PC-9 (cell line): Measurements from ENCODE around the gene MAP4. TPM values are rescaled to one million over a fixed set of nuclear protein-coding genes. Genes with fewer than 3 reads are reported as not detected.
"Not testable (repeated sequence)": the region's sequence is repeated elsewhere in the genome, so short reads cannot be mapped to it uniquely, and the experiment has no call there.

Experiments
- BruUV-seq: library from RNA; stranded (reverse); fragments of 400-500 nt; replicated peaks from 2 replicates; lab custom pipeline; 2021; lab: Mats Ljungman, UMichigan
- CTCF ChIA-PET: fragments of 300-600 bp; sonication (Branson Sonifier 250); formaldehyde crosslinking; loops from one replicate; lab custom pipeline; 2022; ENCODE audit warnings: antibody characterized with exemption; lab: Charles Lee
- POLR2A ChIA-PET: fragments of 300-600 bp; sonication (Branson Sonifier 250); formaldehyde crosslinking; loops from one replicate; lab custom pipeline; 2022; ENCODE audit warnings: antibody characterized with exemption; ENCODE audit not compliant: unreplicated experiment; lab: Charles Lee
- DNase-seq, 2 experiments: peaks; one replicate each; pipeline versions ENCODE4 v3.0.0 to v3.0.0-alpha.2; 2015 to 2022; ENCODE audit warnings: mixed read lengths in 1 of 2
- H2AFZ ChIP-seq: fragments of 200-600 bp; sonication (generic); 2 replicates; pipeline ENCODE4 v1.8.1; 2017; ENCODE audit warnings: antibody characterized with exemption
- H3F3A ChIP-seq: fragments of 200-600 bp; sonication (generic); 2 replicates; pipeline ENCODE4 v1.8.1; 2017; ENCODE audit warnings: antibody characterized with exemption, mild to moderate bottlenecking, low read depth; ENCODE audit not compliant: insufficient read depth
- H3K27ac ChIP-seq: fragments of 200-600 bp; sonication (generic); 2 replicates; pipeline ENCODE4 v1.6.1; 2016; ENCODE audit warnings: mixed run types
- H3K27me3 ChIP-seq: fragments of 200-600 bp; sonication (generic); 2 replicates; pipeline ENCODE4 v1.6.1; 2016; ENCODE audit warnings: low read depth, mixed run types; ENCODE audit not compliant: insufficient read depth
- H3K36me3 ChIP-seq: fragments of 200-600 bp; sonication (generic); 2 replicates; pipeline ENCODE4 v1.6.1; 2016; ENCODE audit warnings: low read depth, mixed run types
- H3K4me1 ChIP-seq: fragments of 200-600 bp; sonication (generic); replicated peaks from 2 replicates; pipeline ENCODE4 v1.6.1; 2016; ENCODE audit warnings: mixed run types; ENCODE audit not compliant: insufficient read depth
- H3K4me2 ChIP-seq: fragments of 200-600 bp; sonication (generic); 2 replicates; pipeline ENCODE4 v1.6.1; 2017; ENCODE audit warnings: mixed run types
- H3K4me3 ChIP-seq: fragments of 200-600 bp; sonication (generic); 2 replicates; pipeline ENCODE4 v1.6.1; 2016; ENCODE audit warnings: mixed run types
- H3K79me2 ChIP-seq: fragments of 200-600 bp; sonication (generic); 2 replicates; pipeline ENCODE4 v1.6.1; 2017; ENCODE audit warnings: low read depth, mixed run types
- H3K9me2 ChIP-seq: fragments of 200-600 bp; sonication (generic); 2 replicates; pipeline ENCODE4 v1.8.1; 2017; ENCODE audit warnings: mild to moderate bottlenecking; ENCODE audit not compliant: insufficient read depth
- H3K9me3 ChIP-seq: fragments of 200-600 bp; sonication (generic); 2 replicates; pipeline ENCODE4 v1.8.1; 2016; ENCODE audit warnings: low read depth; ENCODE audit not compliant: insufficient read depth
- H4K20me1 ChIP-seq: fragments of 200-600 bp; sonication (generic); 2 replicates; pipeline ENCODE4 v1.8.1; 2017; ENCODE audit not compliant: insufficient read depth
- EZH2 ChIP-seq: fragments of 200-600 bp; sonication (generic); IDR thresholded peaks from 2 replicates; pipeline ENCODE4 v1.8.0; 2017; ENCODE audit warnings: antibody characterized with exemption, low read depth
- intact Hi-C: fragments of 100-400 bp; cut with micrococcal nuclease; formaldehyde crosslinking; loops from one replicate; pipeline ENCODE4 v1.10.0; 2022; ENCODE audit not compliant: unreplicated experiment
- total RNA-seq: library from RNA; stranded (reverse); gene quantifications from 2 replicates; pipeline ENCODE4 v1.2.3, GENCODE V29; 2021
- TF ChIP-seq, protein P1 (sequence below): fragments of 200-600 bp; sonication (generic); conservative IDR thresholded peaks from 2 replicates; pipeline ENCODE4 v1.6.1; 2017; ENCODE audit warnings: mixed run types, antibody characterized with exemption, mild to moderate bottlenecking, moderate library complexity

MAP4 gene
- total RNA-seq, 1 experiment from 2014 or later: 187 TPM

DNA sequence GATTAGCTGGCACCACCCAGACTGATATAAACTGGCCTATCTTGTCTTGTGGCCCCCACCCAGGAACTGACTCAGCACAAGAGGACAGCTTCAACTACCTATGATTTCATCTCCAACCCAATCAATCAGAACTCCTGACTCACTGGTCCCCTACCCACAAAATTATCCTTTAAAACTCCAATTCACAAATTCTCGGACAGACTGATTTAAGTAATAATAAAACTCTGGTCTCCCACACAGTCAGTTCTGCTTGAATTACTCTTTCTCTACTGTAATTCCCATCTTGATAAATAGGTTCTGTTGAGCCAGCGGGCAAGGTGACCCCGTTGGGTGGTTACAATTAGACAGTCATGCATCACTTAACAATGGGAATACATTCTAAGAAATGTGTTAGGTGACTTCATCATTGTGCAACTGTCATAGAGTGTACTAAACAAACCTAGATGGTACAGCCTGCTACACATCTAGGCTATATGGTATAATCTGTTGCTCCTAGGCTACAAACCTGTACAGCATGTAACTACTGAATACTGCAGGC is 48.1 kb upstream of the MAP4 start:
- Histone ChIP-seq H3K4me1 (peaks cover 21% of the 10 kb centered on the region), H3K27ac (no peak overlapping the region), H3K9me3 (no peaks in the 10 kb centered on the region), H2AFZ (no peak overlapping the region), H3K36me3 (no peaks in the 10 kb centered on the region), H3K27me3 (no peaks in the 10 kb centered on the region), H3K4me3 (no peak overlapping the region), H3K4me2 (no peak overlapping the region; the same call in 1 of the 2 replicates), H4K20me1 (peaks cover 26% of the 10 kb centered on the region), H3K79me2 (peaks cover 65% of the 10 kb centered on the region), H3F3A (peaks cover 14% of the 10 kb centered on the region; the same call in 1 of the 2 replicates), H3K9me2 (no peaks in the 10 kb centered on the region)
- intact Hi-C loops: no loop called here
- POLR2A ChIA-PET: no interaction called here
- no TSS peak for BruUV-seq
- DNase-seq: no peak
- TF ChIP-seq EZH2: no peak
- TF ChIP-seq, protein P1, sequence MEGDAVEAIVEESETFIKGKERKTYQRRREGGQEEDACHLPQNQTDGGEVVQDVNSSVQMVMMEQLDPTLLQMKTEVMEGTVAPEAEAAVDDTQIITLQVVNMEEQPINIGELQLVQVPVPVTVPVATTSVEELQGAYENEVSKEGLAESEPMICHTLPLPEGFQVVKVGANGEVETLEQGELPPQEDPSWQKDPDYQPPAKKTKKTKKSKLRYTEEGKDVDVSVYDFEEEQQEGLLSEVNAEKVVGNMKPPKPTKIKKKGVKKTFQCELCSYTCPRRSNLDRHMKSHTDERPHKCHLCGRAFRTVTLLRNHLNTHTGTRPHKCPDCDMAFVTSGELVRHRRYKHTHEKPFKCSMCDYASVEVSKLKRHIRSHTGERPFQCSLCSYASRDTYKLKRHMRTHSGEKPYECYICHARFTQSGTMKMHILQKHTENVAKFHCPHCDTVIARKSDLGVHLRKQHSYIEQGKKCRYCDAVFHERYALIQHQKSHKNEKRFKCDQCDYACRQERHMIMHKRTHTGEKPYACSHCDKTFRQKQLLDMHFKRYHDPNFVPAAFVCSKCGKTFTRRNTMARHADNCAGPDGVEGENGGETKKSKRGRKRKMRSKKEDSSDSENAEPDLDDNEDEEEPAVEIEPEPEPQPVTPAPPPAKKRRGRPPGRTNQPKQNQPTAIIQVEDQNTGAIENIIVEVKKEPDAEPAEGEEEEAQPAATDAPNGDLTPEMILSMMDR: no peak
- CTCF ChIA-PET: no interaction called here

DNA sequence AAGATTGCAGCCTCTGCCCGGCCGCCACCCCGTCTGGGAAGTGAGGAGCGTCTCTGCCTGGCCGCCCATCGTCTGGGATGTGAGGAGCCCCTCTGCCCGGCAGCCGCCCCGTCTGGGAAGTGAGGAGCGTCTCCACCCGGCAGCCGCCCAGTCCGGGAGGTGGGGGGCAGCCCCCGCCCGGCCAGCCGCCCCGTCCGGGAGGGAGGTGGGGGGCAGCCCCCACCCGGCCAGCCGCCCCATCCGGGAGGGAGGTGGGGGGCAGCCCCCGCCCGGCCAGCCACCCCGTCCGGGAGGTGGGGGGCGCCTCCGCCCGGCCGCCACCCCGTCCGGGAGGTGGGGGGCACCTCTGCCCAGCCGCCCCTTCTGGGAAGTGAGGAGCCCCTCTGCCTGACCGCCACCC is 45.4 kb upstream of the MAP4 start:
- intact Hi-C loops, H2AFZ ChIP-seq, H3K27ac ChIP-seq, H3K9me3 ChIP-seq, DNase-seq, H3K9me2 ChIP-seq, H3K4me2 ChIP-seq, H3K27me3 ChIP-seq, CTCF ChIA-PET, H3K36me3 ChIP-seq, POLR2A ChIA-PET, H3K4me3 ChIP-seq, BruUV-seq: not testable (repeated sequence)
- Histone ChIP-seq H3K4me1 (peaks cover 17% of the 10 kb centered on the region), H3K79me2 (peaks cover 51% of the 10 kb centered on the region), H4K20me1 (peaks cover 26% of the 10 kb centered on the region), H3F3A (peaks cover 14% of the 10 kb centered on the region; the same call in 1 of the 2 replicates)

GRCh38 chr3:48058091-48058490 is 41.9 kb upstream of the MAP4 start:
- TF ChIP-seq, protein P1: no peak
- TF ChIP-seq EZH2: no peak
- H3K79me2 ChIP-seq: peaks cover 22% of the 10 kb centered on the region
- no peak overlapping the region for H3K27ac ChIP-seq
- no peaks in the 10 kb centered on the region for H3K9me2 ChIP-seq
- intact Hi-C loops: no loop called here
- no peak overlapping the region for H3K4me2 ChIP-seq
- H3K4me3 ChIP-seq: no peak overlapping the region
- DNase-seq: no peak
- peaks cover 4% of the 10 kb centered on the region; the same call in 1 of the 2 replicates for H4K20me1 ChIP-seq
- BruUV-seq: no TSS peak
- ChIA-PET CTCF (no interaction called here), POLR2A (no interaction called here)
- no peaks in the 10 kb centered on the region for H3K9me3 ChIP-seq
- no peaks in the 10 kb centered on the region for H3K27me3 ChIP-seq
- no peaks in the 10 kb centered on the region for H3K36me3 ChIP-seq
- H3F3A ChIP-seq: no peaks in the 10 kb centered on the region
- no peaks in the 10 kb centered on the region for H3K4me1 ChIP-seq
- H2AFZ ChIP-seq: no peak overlapping the region

GRCh38 chr3:48057521-48057920 is 41.3 kb upstream of the MAP4 start:
- Histone ChIP-seq H3F3A (no peaks in the 10 kb centered on the region), H3K9me2 (no peaks in the 10 kb centered on the region), H3K4me1 (no peaks in the 10 kb centered on the region), H2AFZ (no peak overlapping the region), H3K36me3 (no peaks in the 10 kb centered on the region), H3K4me2 (no peak overlapping the region), H3K27me3 (no peaks in the 10 kb centered on the region), H3K9me3 (no peaks in the 10 kb centered on the region), H3K79me2 (peaks cover 22% of the 10 kb centered on the region; the same call in 1 of the 2 replicates), H3K27ac (no peak overlapping the region), H3K4me3 (no peak overlapping the region), H4K20me1 (peaks cover 10% of the 10 kb centered on the region)
- ChIA-PET CTCF (no interaction called here), POLR2A (no interaction called here)
- intact Hi-C loops: no loop called here
- DNase-seq: no peak
- TF ChIP-seq EZH2: no peak
- TF ChIP-seq, protein P1: no peak
- no TSS peak for BruUV-seq
